HG02870 (cell line): ENCODE results near the gene MRPS2.

Experiments used
- ATAC-seq: cut with Tn5 transposase; IDR thresholded peaks from one replicate; pipeline ENCODE4 v1.9.1; 2021; ENCODE audit warnings: mild to moderate bottlenecking, moderate library complexity; ENCODE audit not compliant: unreplicated experiment

The MRPS2 gene

DNA sequence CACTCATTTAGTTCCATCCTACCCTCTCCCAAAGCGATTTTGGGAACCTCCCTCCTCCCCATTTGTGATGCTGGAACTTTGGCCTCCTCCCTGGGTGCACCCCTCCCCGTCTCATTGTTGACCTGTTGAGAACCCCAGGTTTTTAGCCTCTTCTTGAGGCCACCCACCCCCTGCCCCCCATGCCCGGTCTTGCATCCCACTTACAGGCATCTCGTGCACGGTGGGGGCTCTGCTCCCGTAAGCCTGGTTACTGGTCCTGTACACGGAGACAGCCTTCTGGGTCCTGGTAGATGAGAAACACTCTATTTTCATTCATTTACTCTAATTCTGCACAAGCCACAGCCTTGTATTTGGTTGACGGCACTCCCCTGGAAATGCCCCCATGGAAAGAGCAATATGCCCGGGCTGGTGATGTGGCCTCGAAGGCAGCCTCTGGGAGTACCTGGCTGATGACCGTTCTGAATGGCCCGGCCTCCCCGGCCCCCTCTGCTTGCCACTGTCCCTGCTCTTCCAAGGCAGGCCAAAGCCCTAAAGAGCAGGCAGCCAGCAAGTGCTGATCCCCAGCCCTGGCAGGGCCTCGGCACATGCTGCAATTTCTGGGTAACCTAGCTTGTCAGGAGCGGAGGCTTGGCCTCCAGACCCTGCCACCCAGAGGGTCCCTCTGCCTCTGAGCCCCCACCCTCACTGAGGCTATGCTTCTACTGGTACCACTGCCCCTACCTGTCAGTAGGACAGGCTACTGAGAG, 1.9 kb upstream of the MRPS2 start:
- ATAC-seq: no peak

DNA sequence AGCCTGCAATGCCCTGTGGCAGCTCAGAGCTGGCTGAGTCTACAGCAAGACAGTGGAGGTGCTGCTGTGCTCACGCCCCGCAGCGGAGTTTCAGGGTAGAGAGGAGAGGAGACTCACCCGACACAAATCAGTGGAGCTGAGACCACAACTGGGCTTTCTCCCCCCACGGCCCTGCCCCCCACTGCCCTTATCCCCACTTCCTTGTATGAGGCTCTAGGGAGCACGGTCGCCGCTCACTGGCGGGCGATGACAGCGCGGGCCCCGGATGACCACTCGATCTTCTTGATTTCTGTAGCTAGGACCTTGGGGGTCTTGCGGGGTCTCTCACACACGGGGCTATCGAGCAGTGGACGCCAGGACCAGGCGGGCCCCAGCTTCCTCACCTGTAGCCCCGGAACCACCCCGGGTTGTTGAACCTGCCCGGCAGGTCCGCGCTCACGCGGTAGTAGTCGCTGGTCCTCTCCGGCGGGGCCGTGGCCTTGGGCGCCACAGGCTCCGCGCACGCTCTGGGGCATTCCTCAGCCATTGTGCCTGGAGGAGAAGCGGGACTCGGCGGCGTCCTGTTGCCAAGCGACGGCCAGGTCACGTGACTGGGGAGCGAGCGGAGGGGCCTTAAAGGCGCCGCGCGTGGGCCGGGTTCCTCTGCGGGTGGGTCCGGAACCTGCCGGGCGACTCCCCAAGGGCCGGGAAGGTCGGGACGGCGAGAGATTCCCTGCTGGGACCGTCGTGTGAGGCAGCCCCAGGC, 984 bp upstream of the MRPS2 start:
- peak; percentile 36 for ATAC-seq

DNA sequence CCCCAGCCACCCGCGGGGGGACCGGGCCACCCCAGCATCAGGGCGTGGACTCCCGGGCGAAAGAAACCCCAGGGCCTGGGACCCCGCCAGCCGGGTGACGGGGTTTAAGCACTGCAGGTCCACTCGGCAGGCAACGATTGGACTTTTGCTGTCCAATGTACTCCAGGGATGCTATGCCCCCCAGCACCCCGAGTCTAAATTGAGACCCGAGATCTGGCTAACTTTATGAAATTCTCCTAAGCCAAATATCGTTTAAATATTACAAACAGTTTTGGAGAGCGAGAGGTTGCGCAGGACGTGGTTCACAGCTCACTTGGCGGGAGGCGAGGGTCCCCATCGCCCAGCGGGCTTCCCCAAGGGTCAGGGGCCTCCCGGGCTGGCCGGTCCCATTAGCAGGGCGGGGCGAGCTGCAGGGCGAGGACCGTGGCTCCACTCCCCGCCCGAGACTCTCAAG, 384 bp upstream of the MRPS2 start:
- ATAC-seq: peak; percentile 9

DNA sequence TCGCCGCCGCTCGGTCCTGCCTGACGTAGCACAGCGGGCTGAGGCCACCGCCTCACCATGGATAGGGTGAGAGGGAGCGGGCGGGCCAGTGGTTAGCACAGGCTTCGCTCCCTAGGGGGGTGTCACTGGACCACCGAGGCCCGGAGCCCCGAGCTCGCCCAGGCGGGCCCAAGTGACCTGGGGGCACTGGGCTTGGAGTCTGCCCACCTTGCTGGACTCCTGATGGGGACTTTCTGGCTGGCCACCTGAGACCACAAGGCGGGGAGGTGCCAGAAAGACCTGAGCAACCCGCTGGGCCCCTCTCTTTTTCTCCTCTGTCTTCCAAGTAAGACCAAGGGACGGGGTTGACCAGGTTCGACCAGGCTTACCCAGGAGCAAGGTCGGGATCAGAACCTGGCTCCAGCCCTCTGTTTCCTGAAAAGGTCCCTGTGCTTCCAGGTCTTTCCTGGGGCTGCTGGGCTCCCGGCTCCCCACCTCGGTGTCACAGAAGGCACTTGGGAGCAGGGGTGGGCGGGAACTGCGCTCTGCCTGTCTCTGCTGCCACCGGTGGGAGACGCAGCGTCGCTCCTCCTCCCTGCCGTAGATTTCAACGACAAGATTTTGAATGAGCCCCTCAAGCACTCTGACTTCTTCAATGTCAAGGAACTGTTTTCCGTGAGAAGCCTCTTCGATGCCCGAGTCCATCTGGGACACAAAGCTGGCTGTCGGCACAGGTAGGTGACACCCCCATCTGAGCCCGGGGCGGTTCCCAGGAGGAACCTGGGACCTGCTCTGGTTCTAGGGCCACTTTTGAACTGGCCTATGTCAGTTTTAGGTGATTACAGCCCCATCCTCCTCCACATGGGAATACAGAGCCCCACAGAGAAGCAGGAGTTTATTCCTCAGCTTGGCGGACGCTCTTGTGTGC, 1.0 kb downstream of the MRPS2 start:
- ATAC-seq: no peak

DNA sequence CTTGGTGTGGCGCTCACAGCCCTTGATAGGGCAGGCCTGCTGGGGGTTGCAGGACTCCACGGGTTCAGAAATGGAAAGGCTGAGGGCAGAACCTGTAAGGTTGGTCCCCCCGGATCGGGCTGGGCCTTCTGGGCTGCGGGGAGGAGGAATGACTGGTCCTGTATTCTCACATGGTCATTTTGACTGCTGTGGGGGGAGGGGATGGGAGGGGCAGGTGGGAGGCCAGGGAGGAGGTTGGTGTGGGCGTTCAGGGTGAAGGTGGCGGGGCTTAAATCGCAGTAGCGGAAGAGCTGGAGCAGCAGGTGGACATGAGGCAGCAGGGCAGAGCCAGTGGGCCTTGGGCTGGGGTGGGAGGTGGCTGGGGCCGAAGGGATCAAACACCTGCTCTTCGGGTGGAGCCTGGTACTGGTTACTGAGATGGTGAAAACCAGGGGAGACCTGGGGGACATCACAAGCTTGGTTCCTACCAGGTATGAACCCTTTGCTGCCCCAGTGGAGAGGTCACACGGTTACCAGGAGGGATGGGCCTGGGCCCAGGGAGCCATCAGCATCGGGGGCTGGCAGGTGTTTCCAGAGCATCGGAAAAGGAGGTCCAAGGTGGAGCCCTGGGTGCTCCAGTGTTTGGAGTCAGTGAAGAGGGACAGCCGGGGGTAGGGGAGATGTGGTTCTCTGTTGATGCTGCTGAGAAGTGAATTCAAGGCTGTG, 1.8 kb downstream of the MRPS2 start:
- ATAC-seq: no peak

DNA sequence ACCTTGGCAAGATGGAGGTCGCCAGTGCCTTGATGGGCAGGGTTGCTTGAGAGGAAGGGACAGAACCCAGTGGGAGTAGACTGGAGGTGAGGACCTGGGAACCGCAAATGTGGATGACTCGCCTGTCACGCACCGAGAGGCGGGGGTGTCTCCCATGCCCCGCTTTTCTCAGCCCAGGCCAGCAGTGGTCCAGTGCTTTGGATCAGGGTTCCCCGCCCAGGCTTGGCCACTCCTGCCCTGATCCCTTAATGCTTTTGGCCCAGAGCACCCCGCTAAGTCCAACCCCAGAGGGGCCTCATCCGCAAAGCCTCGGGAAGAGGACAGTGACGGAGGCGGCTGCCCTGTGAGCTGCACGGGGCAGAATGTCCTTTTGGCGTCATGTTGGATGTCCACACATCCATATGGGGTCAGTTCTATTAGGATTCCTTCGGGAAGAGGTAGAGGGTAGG, 2.4 kb downstream of the MRPS2 start:
- ATAC-seq: no peak

DNA sequence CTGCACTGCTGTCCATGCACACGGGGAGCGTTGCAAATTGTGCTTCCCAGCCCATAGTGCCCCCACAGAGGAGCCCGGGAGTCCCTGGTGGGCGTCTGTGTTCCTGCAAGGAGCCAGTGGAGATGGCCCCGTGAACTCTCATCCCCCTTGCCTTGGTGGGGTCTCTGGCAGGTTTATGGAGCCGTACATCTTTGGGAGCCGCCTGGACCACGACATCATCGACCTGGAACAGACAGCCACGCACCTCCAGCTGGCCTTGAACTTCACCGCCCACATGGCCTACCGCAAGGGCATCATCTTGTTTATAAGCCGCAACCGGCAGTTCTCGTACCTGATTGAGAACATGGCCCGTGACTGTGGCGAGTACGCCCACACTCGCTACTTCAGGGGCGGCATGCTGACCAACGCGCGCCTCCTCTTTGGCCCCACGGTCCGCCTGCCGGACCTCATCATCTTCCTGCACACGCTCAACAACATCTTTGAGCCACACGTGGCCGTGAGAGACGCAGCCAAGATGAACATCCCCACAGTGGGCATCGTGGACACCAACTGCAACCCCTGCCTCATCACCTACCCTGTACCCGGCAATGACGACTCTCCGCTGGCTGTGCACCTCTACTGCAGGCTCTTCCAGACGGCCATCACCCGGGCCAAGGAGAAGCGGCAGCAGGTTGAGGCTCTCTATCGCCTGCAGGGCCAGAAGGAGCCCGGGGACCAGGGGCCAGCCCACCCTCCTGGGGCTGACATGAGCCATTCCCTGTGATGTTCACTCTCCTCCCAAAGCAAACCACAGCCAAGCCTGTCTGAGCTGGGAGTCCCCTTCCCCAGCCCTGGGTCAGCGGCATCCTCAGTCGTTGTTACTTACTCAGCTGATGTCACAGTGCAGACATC, 3.1 kb downstream of the MRPS2 start:
- ATAC-seq: no peak

DNA sequence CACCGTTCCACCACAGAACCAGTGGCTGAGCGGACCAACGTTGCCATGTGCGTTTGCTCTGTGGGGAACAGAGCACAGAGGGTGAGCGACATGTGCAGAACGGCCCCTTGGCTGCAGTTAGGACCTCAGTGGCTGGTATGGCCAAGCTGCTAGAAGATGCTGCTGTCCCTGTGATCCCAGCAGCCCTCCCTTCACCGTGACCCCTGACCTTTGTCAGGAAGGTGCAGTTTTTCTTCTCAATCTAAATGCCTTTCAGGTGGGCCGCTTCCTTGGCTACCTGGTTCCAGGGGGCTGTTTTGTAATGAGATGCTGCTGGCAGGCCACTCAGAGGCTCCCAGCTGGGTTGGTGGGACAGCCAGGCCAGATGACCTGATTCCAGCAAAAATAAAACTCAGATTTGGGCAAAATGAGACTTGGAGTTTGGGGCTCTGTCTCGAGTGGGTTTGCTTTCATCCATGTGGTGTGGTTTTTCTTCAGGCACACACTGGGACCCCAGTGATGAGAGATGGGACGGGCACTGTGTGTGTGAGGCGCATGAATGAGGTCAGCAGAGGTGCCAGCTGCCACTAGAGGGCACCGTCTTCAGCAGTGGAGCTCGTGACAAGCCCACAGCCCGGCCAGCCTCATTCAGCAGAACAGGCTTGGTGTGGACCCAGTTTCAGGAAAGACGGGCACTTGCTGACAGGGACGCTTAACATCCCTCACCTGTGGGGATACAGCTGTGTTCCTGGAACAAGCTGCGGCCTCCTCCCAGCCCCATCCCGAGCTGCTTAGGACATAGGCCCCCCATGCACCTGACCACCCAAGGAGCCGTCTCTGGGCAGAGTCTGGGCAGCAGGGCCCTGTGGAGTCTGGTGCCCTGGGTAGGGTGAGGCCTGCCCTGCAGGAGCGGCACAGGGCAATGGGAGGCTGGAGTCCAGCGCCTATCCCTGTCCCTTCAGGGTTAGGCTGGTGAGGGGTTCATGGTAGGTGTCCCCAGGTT, 4.1 kb downstream of the MRPS2 start:
- no peak for ATAC-seq

DNA sequence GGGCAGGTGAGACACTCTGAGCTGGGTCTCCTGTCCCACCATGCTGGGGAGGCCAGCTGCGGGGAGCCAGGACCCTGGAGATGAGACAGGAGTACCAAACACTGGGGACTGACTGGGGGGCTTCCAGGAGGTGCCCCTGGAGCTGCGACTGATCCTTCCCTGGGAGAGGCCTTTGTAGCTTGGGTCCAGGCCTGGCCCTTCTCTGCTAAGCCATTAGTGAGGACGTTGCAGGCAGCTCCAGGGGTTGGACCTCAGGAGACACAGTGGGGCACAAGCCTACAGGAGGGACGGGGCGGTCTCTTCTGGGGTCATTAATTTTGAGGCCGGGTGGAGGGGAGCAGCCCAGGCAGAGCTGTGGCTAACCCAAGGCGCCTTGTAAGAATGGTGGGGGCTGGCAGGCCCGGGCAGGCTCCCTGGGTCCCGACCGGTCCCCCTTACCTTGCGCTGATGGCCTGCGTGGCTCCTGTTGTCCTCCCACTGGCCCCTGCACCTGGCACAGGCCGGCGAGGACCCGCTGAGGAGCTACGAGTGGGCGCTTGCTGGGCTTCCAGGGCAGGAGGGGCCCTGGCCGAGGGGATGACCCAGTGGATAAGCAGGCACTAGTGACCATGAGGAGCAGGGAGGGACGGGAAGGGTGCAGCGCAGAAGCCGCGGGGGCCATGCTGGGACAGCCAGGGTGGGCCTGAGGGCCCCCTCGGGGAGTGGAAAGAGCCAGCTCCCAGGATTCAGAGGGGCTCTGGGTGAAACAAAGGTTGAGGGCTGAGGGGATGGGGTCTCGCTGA, 5.1 kb downstream of the MRPS2 start:
- ATAC-seq: no peak

DNA sequence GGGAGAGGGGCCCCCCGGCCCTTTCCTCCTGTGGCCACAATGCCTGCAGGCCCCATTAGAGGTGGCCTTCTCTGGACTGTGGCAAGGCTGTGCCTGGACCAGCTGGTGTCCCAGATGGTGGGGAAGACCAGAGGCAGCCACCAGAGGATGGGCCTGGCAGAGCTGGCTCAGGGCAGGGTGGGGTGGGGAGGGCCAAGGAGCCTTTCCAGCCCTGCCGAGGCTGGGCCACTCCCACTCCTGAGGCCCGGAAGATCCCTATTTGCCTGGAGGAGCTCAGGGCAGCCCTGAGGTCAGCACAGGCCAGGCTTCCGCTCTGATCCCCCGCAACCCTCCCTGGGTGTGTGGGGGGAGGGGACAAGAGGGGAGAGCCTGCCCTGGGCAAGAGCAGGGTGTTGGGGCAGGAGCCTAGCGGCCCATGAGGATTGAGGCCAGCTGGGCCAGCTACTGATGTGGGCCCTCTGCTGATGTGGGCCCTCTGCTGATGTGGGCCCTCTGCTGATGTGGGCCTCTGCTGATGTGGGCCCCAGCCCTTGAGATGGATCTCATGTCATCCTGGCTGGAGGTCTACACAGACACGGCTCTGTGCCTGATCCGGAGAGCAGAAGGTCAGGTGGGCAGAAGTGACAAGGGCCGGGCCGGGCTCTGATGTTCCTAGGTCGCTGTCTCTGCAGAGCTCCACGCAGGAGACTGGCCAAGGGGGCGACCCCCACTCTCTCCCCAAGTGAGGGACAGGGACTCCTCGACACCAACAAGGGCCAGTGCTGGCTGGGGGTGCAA, 6.0 kb downstream of the MRPS2 start:
- no peak for ATAC-seq

DNA sequence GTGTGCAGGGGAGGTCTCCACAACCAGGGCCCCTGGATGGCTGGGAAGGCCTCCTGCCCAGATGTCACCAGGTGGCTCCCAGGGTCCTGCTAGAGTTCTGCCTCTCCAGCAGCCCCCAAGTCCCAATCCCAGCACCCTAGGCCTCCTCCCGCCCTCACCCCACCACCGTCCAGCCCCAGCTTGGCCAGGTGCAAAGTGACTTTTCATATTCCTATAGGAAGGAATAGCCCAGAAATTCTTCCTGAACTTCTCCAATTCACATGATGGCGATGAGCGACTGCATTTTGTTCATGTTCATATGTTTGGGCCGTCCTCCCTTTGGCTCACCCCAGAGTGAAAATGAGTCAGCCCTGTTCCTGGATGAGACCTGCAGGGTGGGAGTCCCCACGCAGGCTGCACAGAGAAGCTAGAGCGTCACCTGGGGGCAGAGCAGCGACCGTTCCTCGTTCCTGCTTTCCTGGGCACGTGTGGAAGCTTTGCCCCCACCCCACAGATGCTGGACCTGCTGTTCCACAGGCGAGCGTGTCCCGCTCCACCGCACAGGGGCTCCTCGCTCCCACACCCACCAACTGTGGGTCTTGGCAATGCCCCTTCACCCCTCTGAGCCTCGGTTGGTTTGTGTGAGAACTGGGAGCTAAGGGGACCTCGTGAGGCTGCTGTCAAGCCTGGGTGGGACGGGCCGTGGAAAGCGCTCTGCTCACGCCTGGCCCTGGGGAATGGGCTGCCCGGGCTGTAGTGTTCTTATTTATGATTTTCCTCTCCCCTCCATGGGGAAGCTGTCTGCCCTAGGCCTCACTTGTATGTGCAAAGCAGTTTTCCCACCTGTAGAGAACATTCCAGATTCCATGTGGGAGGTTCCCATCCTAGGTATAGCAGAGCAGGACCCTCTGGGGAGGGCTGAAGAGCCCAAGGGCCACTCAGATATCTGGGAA, 6.9 kb downstream of the MRPS2 start:
- ATAC-seq: no peak

DNA sequence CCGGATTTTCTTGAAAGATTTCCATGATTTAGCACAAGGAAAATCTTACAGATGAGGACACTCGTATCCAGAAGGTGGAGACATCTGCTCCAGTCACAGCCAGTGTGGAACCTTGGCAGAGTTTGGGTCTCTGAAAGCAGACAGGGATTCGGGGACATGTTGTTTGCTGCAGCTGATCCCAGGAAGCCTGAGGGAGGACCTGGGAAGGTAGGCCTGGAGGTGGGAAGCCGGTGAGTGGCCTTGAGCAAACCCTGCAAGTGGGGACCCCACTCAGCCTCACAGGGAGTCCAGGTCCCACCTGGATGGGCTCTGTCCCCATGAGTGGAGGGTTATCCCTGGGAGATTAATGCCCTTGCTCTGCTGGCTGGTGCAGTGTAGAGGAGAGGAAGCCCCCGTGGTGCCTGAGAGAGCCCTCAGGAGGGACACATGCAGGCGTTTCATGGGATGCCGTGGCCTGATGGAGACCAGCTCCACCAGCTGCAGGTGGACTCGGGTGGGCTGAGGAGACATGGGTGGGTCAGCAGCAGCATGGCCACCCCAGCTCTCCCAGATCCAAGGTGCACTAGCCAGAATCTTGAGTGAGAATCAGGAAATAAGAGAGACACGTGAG, 7.8 kb downstream of the MRPS2 start:
- no peak for ATAC-seq

DNA sequence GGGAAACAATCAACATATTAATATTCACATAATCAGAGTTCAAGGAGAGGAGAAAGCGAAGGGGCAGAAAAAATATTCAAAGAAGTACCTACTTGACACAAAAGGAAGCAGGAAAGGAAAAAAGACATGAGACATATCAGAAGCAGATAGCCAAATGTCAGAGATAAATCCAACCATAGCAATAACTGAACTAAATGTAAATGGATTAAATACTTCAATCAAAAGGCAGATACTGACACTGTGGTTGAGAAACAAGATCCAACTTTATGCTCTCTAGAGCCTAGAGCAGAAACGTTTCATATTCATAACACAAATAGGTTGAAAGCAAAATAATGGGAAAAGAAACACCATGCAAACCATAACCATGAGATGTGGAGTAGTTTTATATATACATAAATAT, 9.0 kb downstream of the MRPS2 start:
- ATAC-seq: no peak

DNA sequence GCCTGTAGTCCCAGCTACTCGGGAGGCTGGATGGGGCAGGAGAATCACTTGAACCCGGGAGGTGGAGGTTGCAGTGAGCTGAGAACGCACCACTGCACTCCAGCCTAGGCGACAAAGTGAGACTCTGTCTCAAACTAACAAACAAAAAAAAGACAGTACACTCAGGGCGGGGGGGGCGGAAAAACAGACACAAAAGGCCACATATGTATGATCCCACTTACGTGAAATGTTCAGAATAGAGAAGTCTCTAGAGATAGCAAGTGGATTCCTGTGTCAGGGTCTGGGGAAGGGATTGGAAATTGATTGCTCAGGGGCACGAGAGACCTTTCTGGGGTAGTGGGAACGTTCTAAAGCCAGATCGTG, 11.7 kb downstream of the MRPS2 start:
- ATAC-seq: no peak

DNA sequence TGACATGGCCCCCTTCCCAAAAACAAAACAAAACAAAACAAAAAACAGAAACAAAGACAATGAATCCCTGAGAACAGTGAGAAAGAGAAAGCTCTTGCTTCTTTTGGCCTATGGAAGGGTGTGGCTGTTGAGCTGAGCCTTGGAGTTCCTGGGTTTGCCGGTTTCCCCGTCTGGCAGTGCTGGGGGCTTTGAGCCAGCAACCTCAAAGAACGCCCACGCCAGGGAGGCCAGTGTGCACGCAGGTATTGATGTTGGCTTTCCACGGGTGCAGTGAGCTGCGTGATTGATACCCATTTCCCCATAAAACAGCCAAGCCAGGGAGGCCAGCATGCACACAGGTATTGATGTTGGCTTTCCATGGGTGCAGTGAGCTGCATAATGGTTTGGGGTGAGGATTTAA, 12.4 kb downstream of the MRPS2 start:
- ATAC-seq: no peak
